Suprapubic skin (tissue), 3 donors: ENCODE results near the gene SPATA6.

Source experiments
- POLR2AphosphoS5 ChIP-seq, 3 donors: sonication (generic); formaldehyde crosslinking; IDR thresholded peaks; one replicate each; pipeline ENCODE4 v1.6.1; 2017; ENCODE audit warnings: antibody characterized with exemption in 3 of 3
- TF ChIP-seq, protein P1 (sequence below), 2 donors: fragments of 200-600 bp in 1 of 2; fragments of 450-650 bp in 1 of 2; sonication (generic) in 1 of 2; IDR thresholded peaks; one replicate each; pipeline ENCODE4 v1.5.1; 2016 to 2019; ENCODE audit warnings: antibody characterized with exemption in 2 of 2, mild to moderate bottlenecking in 1 of 2, moderate library complexity in 1 of 2

GRCh38 chr1:48266576-48266975, 205.4 kb downstream of the SPATA6 start:
- TF ChIP-seq, protein P1, sequence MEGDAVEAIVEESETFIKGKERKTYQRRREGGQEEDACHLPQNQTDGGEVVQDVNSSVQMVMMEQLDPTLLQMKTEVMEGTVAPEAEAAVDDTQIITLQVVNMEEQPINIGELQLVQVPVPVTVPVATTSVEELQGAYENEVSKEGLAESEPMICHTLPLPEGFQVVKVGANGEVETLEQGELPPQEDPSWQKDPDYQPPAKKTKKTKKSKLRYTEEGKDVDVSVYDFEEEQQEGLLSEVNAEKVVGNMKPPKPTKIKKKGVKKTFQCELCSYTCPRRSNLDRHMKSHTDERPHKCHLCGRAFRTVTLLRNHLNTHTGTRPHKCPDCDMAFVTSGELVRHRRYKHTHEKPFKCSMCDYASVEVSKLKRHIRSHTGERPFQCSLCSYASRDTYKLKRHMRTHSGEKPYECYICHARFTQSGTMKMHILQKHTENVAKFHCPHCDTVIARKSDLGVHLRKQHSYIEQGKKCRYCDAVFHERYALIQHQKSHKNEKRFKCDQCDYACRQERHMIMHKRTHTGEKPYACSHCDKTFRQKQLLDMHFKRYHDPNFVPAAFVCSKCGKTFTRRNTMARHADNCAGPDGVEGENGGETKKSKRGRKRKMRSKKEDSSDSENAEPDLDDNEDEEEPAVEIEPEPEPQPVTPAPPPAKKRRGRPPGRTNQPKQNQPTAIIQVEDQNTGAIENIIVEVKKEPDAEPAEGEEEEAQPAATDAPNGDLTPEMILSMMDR (IDR thresholded peaks at IDR 0.05), result no peak
- TF ChIP-seq POLR2AphosphoS5 (IDR thresholded peaks at IDR 0.05), result no peak
